HG02852 (cell line): ENCODE results near the gene CBY1.

ENCODE experiments used
- ATAC-seq: cut with Tn5 transposase; IDR thresholded peaks from one replicate; pipeline ENCODE4 v1.9.1; 2021; ENCODE audit warnings: mild to moderate bottlenecking, moderate library complexity; ENCODE audit not compliant: unreplicated experiment

CBY1 gene

DNA sequence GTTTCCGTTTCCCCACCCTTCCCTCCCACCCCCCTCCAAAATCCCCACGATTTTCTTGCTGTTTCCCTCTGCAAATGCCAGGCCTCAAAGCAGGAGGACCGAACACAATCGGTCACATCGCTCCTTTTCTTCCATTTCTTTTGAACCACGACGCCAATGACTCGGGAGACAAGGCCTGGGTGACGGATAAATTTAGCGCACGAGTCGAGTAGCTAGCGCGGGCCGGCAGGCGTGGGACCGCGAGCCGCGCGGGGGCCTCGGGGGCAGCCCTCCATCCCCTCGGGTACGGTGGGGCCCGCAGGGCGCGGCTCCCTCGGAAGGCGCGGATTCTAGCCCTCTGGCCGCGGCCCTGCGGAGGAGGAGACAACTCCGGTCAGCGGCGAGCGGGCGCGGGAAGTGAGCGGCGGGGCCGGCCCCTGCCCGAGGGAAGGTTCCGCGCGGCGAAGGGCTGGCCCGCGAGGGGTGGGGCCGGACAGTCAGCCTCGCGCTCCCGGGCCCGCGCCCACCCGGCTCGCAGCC, 43.9 kb downstream of the CBY1 start:
- ATAC-seq: no peak

DNA sequence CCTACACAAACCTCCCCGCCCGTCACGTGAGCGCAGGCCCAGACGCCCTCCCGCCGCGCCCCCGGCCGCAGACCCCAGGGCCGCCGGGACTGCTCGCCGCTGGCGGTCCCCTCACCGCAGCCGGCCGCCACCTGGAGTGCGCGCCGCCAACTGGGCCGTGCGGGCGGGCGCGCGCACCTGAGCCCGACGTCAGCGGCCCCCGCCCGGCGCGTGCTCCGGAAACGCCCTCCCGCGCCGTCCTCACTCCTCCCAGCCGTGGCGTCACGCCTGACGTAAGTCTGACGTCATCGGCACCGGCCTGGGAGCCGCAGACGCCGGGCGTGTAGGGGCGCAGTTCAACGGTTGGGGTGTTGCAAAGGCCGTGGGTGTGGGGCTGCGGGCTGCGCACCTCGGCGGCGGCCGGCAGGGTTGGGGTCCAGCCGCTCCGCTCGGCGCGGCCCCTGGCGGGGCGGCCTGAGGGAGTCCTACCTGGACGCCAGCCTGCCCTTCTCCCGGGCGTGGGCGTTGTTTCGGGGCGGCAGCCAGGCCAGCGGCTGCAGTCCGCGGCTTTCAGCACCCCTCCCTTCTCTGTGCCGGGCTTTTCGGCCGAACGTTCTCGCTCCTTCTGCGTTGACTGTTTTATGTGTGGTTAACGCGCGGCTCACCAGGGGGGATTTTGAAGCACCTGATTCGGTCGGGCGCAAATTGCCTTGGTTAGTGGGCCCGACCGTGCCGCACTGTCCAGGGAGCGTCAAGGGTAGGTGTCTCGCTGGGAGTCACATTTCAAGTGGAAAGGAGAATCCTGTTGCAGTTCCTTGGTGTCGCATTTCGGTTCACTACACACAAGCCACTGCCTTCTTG, 44.6 kb downstream of the CBY1 start, which contains the start of gene JOSD1:
Gene JOSD1, minus strand, starts transcription at position 155 of the 840 bp plus-strand sequence. CDS start 956 bp downstream, outside the sequence.
- peak; percentile 34 for ATAC-seq

GRCh38 chr22:38704654-38705234, 48.3 kb downstream of the CBY1 start:
- ATAC-seq: no peak

DNA sequence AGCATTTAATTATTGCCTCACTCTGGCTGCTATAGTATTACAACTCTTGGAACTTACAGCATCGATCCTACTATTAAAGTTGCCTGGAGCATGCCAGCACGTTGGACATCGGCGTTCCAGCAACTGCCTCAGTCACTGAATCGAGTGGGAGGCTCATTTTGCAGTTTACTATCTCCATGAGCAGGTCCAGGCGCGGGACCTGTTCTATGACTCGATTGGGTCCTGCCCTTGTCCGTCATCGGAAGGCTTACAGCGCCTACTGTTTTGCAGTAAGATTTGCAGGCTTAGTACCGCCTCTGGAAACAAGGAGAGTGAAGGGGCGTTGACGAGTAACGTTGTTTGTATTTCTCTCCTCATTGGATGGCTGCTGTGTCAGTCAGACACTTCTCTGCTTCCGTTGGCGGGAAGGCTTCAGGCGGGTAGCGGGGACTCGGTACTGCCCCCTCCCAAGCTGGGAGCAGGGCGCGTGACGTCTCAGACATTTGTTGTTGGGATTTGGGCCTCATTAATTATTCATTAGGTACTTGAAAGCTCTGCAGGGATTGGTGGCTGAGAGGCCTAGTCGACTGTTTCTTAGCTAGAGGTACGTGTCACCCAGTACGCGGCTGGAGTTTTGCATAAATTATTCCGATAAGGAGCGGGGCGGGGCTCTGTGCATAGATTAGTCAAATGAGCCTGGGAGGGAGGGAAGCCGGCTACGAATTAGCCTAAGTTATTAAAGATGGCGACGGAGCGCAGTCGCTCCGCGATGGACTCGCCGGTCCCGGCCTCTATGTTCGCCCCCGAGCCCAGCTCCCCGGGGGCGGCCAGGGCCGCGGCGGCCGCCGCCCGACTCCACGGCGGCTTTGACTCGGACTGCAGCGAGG, 49.0 kb downstream of the CBY1 start, which contains the start of gene GTPBP1:
Gene GTPBP1, plus strand, starts transcription at position 710 of the 866 bp plus-strand sequence. Its CDS starts 12 bp downstream, at position 722.
- peak; percentile 68 for ATAC-seq

DNA sequence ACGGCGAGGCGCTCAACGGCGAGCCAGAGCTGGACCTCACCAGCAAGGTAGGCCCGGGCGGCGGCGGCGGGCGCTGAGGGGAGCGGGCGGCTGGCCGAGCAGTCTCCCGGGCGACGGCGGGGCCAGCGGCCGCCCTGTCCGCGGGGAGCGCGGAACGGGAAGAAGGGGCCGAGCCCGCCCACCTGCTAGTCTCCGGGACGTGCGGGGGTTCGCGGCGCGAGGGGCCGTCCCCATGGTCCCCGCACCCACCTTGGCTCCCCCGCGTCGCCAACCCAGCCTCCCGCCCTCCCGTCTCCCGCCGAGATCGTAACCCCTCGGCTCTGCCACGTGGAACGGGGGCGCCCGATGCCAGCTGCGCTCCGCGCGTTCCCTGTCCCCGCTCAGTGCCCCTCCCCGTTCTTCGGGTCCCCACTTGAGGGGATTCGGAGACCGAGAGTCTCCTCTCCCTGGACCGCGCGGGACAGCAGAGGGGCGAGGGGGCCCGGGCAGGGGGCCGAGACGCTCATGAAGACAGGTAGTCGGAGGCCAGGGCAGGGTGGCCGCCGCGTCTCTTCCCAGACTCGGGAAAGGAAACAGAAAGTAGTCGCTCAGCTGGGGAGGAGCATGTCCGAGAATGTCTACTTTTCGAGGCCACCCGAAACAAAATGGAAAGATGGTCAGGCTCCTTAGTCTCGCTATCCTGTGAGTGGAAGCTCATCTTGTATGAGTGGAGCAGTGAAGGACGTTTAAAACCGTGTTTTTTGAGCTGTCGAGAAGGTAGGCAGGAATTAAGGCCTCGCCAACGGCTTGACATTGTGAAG, 49.9 kb downstream of the CBY1 start:
- ATAC-seq: no peak

- no peak for ATAC-seq
Observed at GRCh38 chr22:38706901-38707195, 50.4 kb downstream of the CBY1 start.

- no peak for ATAC-seq
Observed at GRCh38 chr22:38707346-38707745, 50.9 kb downstream of the CBY1 start.

GRCh38 chr22:38707984-38708383, 51.5 kb downstream of the CBY1 start:
- no peak for ATAC-seq

GRCh38 chr22:38709306-38709705, 52.9 kb downstream of the CBY1 start:
- no peak for ATAC-seq

DNA sequence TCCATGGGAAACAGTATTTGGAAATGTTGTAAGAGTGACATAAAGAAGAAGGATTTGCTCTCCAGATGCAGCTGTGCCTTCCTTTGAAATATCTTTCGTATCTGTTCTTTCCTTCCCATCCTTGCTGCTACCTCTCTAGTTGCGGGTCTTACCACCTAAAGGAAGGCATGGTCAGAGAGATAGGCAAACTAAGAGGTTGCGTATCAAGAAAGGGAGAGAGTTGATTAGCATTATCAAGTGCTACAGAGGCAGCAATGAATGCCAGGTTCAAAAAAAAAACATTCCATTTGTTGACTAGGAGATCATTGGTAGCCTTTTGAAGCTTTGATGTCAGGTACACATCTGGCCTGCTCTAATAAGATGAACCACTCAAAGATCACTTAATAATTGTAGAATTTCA, 53.9 kb downstream of the CBY1 start:
- no peak for ATAC-seq

DNA sequence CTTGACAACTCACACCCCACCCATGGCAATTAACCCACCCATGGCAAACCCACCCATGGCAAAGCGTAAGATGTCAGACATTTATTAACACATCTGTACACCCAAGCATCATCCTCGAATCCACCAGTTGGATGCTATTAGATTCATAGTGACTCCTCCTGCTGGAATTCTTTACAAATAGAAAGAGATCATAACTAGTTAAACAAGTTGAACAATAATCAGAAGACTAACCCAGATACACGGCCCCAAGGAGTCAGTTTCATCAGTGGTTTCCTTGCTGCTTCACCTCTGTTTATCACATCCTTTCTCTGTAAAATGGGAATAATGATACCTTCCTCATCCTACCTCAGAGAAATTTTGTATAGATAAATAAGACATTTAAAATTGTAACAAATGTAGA, 54.4 kb downstream of the CBY1 start:
- no peak for ATAC-seq

GRCh38 chr22:38712486-38713207, 56.2 kb downstream of the CBY1 start:
- no peak for ATAC-seq

DNA sequence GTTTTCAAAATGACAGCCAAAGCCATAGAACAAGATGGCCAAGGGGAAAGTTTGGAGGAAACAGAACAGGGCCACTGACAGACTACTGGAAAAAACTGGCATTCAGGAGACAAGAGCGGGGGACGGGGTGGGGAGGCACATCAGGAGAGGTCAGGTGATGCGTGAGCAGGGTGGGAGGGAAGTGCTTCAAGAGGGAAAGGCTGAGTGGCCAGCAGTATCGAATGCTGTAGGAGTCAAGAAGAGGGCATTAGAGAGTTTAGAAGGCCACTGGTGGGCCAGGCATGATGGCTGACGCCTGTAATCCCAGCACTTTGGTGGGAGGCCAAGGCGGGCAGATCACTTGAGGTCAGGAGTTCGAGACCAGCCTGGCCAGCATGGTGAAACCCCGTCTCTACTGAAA, 57.5 kb downstream of the CBY1 start:
- ATAC-seq: no peak

DNA sequence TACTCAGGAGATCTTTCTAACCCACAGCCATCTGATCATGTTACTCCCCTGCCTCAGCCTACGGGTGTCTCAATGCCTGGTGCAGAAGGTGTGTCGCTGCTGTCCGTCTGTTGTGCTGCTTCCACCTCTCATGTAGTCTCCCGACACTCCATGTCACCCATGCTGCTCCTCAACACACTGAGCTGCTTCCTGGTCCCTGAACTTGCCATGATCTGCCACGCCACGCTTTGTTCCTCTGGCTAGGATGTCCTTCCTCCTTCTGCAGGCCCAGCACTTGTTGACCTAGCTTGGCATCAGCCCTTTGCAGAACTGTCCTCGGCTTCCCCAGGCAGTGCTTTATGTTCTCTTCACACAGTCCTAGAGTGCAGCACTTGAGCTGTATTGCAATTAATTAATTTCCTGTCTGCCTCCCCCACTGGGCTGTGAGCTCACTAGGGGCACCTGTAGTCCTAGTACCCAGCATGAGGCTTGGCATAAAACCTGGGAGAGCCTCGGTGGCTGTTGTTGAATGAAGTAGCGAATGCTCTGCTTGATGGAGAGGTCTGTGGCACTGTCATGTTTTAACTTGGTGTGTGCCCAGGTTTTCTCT, 58.8 kb downstream of the CBY1 start:
- ATAC-seq: no peak

GRCh38 chr22:38715852-38716251, 59.4 kb downstream of the CBY1 start:
- ATAC-seq: no peak

DNA sequence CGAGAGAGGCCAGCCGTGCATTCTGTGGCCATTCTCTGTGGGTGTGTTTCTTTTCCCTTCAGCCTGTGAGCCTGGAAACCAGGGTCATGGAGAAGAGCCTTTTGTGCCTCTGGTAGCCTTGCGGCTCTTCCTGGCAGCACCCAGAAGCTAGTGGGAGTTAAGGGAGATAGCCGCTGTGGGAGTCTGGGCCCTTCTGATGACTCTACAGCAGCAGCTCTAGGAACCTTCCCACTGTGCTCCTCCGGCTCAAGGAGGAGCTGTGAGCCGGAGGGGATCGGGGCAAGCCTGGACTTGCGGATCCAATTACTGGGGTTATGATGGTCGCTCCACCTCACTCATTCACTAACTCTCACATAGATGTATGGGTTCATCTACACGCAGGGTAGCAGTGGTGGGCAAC, 59.8 kb downstream of the CBY1 start:
- ATAC-seq: no peak

GRCh38 chr22:38716826-38717225, 60.4 kb downstream of the CBY1 start:
- ATAC-seq: no peak

- no peak for ATAC-seq
Observed at GRCh38 chr22:38717244-38717643, 60.8 kb downstream of the CBY1 start.

- ATAC-seq: no peak
Observed at GRCh38 chr22:38718414-38718813, 62.0 kb downstream of the CBY1 start.
